HG03064 (cell line): ENCODE results near the gene SRSF2.
"Not testable (repeated sequence)": the region's sequence is repeated elsewhere in the genome, so short reads cannot be mapped to it uniquely, and the experiment has no call there.

Experiments used
- ATAC-seq: cut with Tn5 transposase; IDR thresholded peaks from one replicate; pipeline ENCODE4 v1.9.1; 2021; ENCODE audit warnings: low read depth; ENCODE audit not compliant: unreplicated experiment

SRSF2 gene

DNA sequence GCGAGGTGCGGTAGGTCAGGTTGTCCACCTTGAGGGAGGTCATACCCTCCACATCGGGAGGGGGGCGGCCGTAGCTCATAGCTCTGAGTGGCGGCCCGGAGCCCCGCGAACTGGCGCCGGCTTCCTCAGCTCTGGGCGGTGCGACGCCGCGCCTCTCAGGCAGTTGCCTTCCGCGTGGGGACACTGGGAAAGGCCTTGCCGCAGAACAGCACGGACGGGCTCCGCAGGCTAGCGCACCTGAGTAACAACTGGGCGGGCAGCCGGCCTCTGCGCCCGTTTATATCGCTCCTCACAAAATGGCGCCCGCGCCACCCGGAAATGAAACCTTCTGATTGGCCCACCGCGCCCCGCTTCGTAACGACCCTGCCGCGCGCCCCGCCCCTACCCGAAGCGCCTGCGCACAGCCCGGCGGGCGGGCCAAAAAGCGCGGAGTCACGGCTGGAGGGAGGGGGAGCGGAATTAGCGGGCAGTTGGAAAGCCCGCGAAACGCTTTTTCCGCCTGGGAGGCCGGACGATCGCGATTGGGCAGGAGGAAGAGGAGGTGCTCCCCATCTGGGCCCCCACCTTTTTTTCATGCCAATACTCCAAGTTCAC lies at the start of gene SRSF2:
Gene SRSF2 (minus strand): TSS at position 250 of the 594 bp plus-strand sequence. CDS start 171 bp downstream, at position 79.
- peak; percentile 47 for ATAC-seq

- no peak for ATAC-seq
These were observed 47.8 kb upstream of the SRSF2 start for GRCh38 chr17:76784926-76785325.

DNA sequence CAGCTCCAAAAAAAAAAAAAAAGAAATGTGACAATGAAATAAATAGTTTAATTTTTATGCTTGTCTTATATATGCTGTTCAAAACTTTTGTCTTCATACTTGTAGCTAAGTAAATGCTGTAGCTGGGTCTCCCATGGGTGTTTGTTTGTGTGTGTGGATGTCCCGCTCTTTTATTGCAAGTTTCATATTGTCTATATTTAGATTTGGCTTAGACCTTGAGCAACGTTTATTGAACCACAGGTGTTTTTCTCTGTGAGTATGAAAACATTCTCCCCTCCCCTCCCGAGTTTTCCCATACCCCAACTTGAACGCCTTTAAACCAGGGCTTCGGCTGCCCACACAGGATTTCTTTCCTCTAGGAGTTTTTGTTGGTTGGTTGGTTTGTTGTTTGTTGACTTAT lies 46.0 kb upstream of the SRSF2 start:
- ATAC-seq: no peak

DNA sequence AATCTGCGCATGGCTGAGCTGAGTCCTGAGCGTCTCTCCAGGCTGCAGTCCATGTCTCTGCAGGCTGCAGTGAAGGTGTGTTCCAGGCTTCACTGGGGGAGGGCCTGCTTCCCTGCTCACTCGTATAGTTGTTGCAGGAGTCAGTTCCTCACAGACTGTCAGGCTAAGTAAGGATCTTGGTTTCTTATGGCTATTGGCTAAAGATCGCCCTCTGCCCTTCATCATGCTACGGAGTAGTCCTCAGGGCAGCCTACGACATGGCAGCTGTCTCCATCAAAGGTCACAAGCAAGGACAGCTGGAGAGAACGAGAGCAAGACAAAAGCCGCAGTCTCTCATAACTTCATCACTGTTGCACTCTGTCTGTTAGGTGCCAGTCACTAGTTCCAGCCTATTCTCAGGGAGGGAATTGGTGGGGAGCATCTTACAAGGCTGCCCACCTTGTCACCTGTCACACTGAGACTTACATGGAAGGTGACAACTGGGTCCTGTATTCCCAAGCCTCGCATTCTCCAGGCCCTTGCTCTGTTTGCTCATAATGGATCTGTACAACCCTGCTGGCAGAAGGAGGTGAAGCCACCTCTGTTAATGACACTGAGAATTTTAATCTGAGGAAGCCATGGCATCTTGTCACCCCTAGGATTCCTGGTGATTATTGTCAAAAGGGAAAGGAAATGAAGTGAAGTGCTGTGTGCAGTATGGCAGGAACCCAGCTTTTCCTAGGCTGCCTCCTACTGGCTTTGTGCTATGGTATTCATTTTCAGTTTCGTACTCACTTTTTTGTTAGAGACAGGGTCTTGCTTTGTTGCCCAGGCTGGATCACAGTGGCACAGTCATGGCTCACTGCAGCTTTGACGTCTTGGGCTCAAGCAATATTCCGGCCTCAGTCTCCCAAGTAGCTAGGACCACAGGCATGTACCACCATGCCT lies 44.2 kb upstream of the SRSF2 start:
- no peak for ATAC-seq

- ATAC-seq: no peak
These were observed 38.0 kb upstream of the SRSF2 start for GRCh38 chr17:76775021-76775600.

- no peak for ATAC-seq
These were observed 35.9 kb upstream of the SRSF2 start for GRCh38 chr17:76772842-76773525.

GRCh38 chr17:76758570-76758969 lies 21.4 kb upstream of the SRSF2 start:
- no peak for ATAC-seq

DNA sequence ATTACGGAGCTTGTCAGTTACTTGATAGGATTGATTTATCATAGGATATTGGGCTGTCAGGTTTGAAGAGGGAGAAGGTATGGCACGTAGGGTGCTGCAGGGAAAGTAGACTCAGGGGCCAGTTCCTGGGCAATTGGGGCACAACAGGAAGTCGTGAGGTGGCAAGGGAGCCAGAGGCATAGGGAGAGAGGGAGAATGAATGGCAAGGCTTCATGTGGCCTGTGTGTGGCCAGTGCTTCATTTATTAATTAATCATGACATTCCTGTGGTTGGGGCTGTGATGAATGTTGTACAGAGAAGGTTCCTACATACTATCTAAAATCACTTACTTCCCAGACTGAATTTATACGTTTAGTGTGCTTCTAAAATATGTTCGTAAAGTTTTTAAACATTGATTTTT lies 20.1 kb upstream of the SRSF2 start:
- ATAC-seq: no peak

GRCh38 chr17:76755285-76755684 lies 18.2 kb upstream of the SRSF2 start:
- ATAC-seq: no peak

DNA sequence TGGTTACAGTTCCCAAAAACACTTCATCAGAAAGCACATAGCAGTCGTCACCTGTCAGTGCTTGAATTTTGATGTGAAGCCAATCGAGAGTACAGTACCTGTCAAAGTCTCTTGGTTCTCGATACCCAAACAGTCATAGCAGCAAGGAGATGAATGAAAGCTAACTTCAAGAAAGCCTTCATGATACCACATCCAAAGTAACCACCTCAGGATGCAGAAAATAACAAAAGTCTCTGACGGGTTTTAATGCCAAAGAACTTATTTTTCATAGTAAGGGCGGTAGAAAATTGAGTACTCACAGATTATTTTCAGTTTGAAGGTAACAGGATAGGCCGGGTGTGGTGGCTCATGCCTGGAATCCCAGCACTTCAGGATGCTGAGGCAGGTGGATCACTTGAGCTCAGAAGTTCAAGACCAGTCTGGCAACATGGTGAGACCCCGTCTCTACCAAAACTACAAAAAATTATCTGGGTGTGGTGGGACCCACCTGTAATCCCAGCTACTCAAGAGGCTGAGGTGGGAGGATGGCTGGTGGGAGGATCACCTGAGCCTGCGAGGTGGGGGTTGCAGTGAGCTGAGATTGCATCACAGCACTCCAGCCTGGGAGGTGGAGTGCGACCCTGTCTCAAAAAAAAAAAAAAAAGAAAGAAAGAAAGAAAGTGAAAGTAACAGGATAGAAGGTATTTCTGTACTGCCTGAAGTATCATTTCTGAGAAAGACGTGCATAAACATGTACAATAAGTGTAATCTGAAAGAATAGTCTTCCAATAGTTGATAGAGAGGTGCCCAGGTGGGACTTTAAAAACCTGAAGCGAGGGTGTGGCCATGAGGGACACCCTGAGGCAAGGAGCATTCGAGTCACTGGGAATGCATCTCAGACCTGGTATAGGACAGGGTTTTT lies 16.2 kb upstream of the SRSF2 start:
- ATAC-seq: no peak

DNA sequence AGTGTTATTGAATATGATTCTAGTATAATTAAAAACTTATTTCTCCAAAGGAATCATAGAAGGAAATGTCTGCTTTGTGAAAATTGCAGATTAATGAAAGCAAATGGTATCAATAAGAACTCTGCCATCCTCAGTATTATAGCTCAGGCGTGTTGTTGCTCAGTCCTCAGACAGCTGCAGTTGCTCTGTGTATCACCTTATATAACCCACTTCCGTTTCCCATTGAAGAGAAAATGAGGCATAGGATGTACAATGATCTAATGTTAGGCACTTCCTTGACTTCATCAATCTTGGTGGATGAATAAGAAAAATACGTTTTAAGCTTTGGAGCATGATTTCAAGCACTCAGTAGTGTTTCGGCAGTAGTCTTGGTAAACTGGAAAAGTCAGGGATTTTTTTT lies 14.9 kb upstream of the SRSF2 start:
- ATAC-seq: no peak

- ATAC-seq: no peak
These were observed 14.4 kb upstream of the SRSF2 start for GRCh38 chr17:76751416-76751993.

DNA sequence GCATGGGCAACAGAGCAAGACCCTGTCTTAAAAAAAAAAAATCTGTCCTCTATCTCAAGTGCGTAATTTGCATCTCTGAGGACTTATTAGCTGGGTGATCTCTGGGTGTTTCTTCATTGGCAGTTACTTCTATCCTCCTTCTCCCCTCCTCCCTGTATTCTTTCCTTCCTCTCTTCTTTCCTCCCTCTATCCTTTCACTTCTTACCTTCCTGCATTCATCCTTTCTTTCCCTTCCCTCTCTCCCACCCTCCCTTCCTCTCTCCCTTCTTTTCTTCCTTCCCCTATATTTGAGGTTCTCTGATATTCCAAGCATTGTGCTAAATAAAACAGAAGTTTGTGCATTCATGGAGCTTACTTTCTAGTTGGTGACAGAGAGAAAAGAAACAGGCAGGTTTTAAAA lies 11.5 kb upstream of the SRSF2 start:
- no peak for ATAC-seq

GRCh38 chr17:76747716-76748363 lies 10.7 kb upstream of the SRSF2 start:
- no peak for ATAC-seq

DNA sequence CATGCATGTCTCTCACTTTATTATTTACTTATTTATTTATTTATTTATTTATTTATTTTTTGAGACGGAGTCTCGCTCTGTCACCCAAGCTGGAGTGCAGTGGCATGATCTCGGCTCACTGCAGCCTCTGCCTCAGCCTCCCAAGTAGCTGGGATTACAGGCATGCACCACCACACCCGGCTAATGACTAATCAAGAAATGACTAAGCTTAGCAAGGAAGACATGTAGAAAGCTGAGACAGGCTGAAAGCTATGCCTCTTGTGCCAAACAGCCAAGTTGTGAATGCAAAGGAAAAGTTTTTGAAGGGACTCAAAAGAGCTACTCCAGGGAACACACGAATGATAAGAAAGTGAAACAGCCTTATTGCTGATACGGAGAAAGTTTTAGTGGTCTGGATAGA lies 8.7 kb upstream of the SRSF2 start:
- not testable (repeated sequence) for ATAC-seq

DNA sequence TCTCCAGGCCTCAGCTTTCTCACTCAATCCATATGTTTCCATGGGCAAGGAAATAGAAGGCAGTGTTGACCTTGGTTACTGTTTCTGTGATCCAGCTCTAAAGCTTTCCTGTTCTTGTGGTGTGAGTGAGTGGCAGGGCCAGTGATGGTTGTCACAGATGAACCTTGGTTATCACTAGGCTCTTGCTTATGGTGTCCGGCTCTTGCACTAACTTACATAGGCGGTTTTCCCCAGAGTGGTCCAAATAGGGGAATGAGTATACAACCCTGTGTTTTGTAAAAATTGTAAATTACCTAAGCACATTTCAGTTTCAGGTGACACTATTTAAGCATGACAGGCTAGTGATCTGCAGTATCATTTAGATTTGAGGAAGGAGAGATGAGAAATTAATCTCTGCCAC lies 7.6 kb upstream of the SRSF2 start:
- no peak for ATAC-seq

DNA sequence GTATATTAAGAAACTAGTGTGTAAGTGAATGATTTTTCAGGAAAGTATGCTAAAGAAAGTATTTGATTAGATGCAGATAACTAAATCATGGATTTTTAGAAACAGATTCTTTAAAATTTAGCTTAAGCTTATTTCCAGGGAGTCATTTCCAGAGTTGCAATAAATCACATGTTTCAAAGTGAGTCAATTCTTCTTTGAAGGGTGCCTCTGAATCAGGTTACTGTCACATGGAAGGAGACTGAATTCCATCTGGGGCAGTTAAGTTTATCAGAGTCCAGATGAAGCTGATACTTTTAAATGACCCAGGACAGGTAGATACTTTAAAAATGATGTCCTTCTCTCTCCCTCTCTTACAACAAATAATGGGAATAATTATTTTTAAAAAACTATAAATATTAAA lies 5.8 kb upstream of the SRSF2 start:
- ATAC-seq: no peak

GRCh38 chr17:76740329-76741118 lies 3.4 kb upstream of the SRSF2 start:
- ATAC-seq: no peak
